K562 (cell line): ENCODE results near the gene TDO2. TPM values are rescaled to one million over a fixed set of nuclear protein-coding genes. Genes with fewer than 3 reads are reported as not detected.

Experiments
- ATAC-seq: fragments of 200-7000 bp; cut with Tn5 transposase; 3 replicates; pipeline ENCODE4 v1.9.1; 2020; ENCODE audit warnings: moderate library complexity
- BruUV-seq: library from RNA; stranded (reverse); fragments of 400-500 nt; replicated peaks from 2 replicates; lab custom pipeline; 2021; lab: Mats Ljungman, UMichigan
- CTCF ChIA-PET: fragments of 300-600 bp; formaldehyde crosslinking; extraction: SDS; loops from one replicate; lab custom pipeline; 2021; ENCODE audit warnings: low intra/inter-chr PET ratio; lab: Yijun Ruan, JAX
- POLR2A ChIA-PET: fragments of 300-600, 350-650 bp; sonication (Branson Sonifier 250); formaldehyde crosslinking; extraction: SDS; loops from one replicate; lab custom pipeline; 2021; ENCODE audit warnings: antibody characterized with exemption, inconsistent platforms; lab: Yijun Ruan, JAX
- DNase-seq, 4 experiments: peaks; one replicate each; pipeline versions ENCODE4 v3.0.0 to v3.0.0-alpha.2; 2011 to 2018; ENCODE audit warnings: low spot score in 3 of 4, mixed read lengths in 3 of 4; ENCODE audit errors: extremely low read depth in 1 of 4
- FAIRE-seq: peaks from 2 replicates; lab custom pipeline; 2011; peaks lifted over from hg19 to GRCh38; lab: Jason Lieb, UNC
- H2AFZ ChIP-seq: 2 replicates; pipeline ENCODE4 v1.6.0; 2011; ENCODE audit warnings: low read depth, low read length, control low read depth, inconsistent platforms
- H3K27ac ChIP-seq: fragments of 200-600 bp; 3 replicates; pipeline ENCODE4 v1.8.0; 2011; ENCODE audit warnings: low read depth, mild to moderate bottlenecking, control low read depth, inconsistent platforms, low read length, moderate library complexity, mixed read lengths; ENCODE audit errors: extremely low read depth
- H3K27me3 ChIP-seq, 2 experiments: fragments of 300-600 bp in 1 of 2; 2 replicates in 1 of 2; 3 replicates in 1 of 2; pipeline versions ENCODE4 v1.6.0 to v1.8.0; 2011; ENCODE audit warnings: inconsistent platforms in 2 of 2, low read length in 2 of 2, mild to moderate bottlenecking in 1 of 2, mixed read lengths in 1 of 2, moderate library complexity in 1 of 2; ENCODE audit not compliant: control insufficient read depth in 2 of 2, insufficient read depth in 2 of 2
- H3K36me3 ChIP-seq: fragments of 300-600 bp; 3 replicates; pipeline ENCODE4 v1.8.0; 2011; ENCODE audit warnings: mild to moderate bottlenecking, low read length, inconsistent platforms; ENCODE audit not compliant: control insufficient read depth, insufficient read depth
- H3K4me1 ChIP-seq, 2 experiments: fragments of 200-600 bp in 1 of 2; replicated peaks in 1 of 2; 2 replicates in 1 of 2; 3 replicates in 1 of 2; pipeline versions ENCODE4 v1.5.1 to v1.8.0; 2011; ENCODE audit warnings: inconsistent platforms in 2 of 2, low read length in 2 of 2, mild to moderate bottlenecking in 1 of 2, mixed read lengths in 1 of 2, moderate library complexity in 1 of 2; ENCODE audit not compliant: control insufficient read depth in 2 of 2, insufficient read depth in 2 of 2
- H3K4me2 ChIP-seq: 2 replicates; pipeline ENCODE4 v1.6.1; 2011; ENCODE audit warnings: low read length, control low read depth, inconsistent platforms, mixed read lengths; ENCODE audit not compliant: insufficient read depth
- H3K4me3 ChIP-seq: fragments of 200-600 bp; sonication (generic), shearing (Covaris generic); 2 replicates; pipeline ENCODE4 v1.5.1; 2016; ENCODE audit warnings: control low read depth, inconsistent platforms
- H3K79me2 ChIP-seq: fragments of 200-600 bp; 3 replicates; pipeline ENCODE4 v1.8.0; 2011; ENCODE audit warnings: low read length, inconsistent platforms; ENCODE audit not compliant: control insufficient read depth, insufficient read depth
- H3K9ac ChIP-seq, 2 experiments: 2 replicates each; pipeline versions ENCODE4 v1.6.0 to v1.6.1; 2011; ENCODE audit warnings: low read depth in 2 of 2, low read length in 2 of 2, control low read depth in 1 of 2, inconsistent platforms in 1 of 2, mild to moderate bottlenecking in 1 of 2, mixed read lengths in 1 of 2; ENCODE audit not compliant: insufficient read depth in 1 of 2
- H3K9me1 ChIP-seq: one replicate; pipeline ENCODE4 v1.6.0; 2011; ENCODE audit warnings: inconsistent platforms, mild to moderate bottlenecking, low read length, moderate library complexity; ENCODE audit not compliant: control insufficient read depth, insufficient read depth
- H3K9me3 ChIP-seq: replicated peaks from 2 replicates; pipeline ENCODE4 v1.5.1; 2011; ENCODE audit warnings: low read depth, low read length, inconsistent platforms; ENCODE audit not compliant: control insufficient read depth, insufficient read depth
- H4K20me1 ChIP-seq: replicated peaks from 2 replicates; pipeline ENCODE4 v1.6.1; 2011; ENCODE audit warnings: low read length, inconsistent platforms, mixed read lengths; ENCODE audit not compliant: control insufficient read depth, insufficient read depth
- BCL6 ChIP-seq: fragments of 250-450 bp; sonication (Bioruptor Pico); IDR thresholded peaks from 2 replicates; pipeline ENCODE4 v1.4.0; 2020
- CREM ChIP-seq: IDR thresholded peaks from 2 replicates; pipeline ENCODE4 v1.6.1; 2014; ENCODE audit warnings: antibody characterized with exemption, low read depth
- GMEB1 ChIP-seq: fragments of 250-450 bp; sonication (Bioruptor Pico); IDR thresholded peaks from 2 replicates; pipeline ENCODE4 v1.4.0; 2020; ENCODE audit warnings: mild to moderate bottlenecking
- GTF3C2 ChIP-seq: IDR thresholded peaks from 3 replicates; pipeline ENCODE4 v1.6.1; 2011; ENCODE audit warnings: borderline replicate concordance, mild to moderate bottlenecking, moderate library complexity; ENCODE audit not compliant: insufficient read length; ENCODE audit errors: extremely low read depth
- LEF1 ChIP-seq: fragments of 450-650 bp; IDR thresholded peaks from 2 replicates; pipeline ENCODE4 v1.6.1; 2016; ENCODE audit warnings: mild to moderate bottlenecking
- NCOR1 ChIP-seq: fragments of 450-650 bp; IDR thresholded peaks from 2 replicates; pipeline ENCODE4 v1.6.1; 2016; ENCODE audit warnings: mild to moderate bottlenecking, moderate library complexity
- NFE2L1 ChIP-seq: fragments of 450-650 bp; IDR thresholded peaks from 2 replicates; pipeline ENCODE4 v1.6.1; 2016; ENCODE audit warnings: missing genetic modification characterization, low read depth, mild to moderate bottlenecking, missing compliant biosample characterization, moderate library complexity, borderline replicate concordance
- POLR3G ChIP-seq: IDR thresholded peaks from 2 replicates; pipeline ENCODE4 v1.6.1; 2011; ENCODE audit not compliant: insufficient read length, insufficient replicate concordance; ENCODE audit errors: extremely low read depth
- PRDM10 ChIP-seq: fragments of 450-650 bp; IDR thresholded peaks from 2 replicates; pipeline ENCODE4 v1.6.1; 2018; ENCODE audit not compliant: partially characterized antibody
- PTRF ChIP-seq: fragments of 450-650 bp; IDR thresholded peaks from 2 replicates; pipeline ENCODE4 v1.6.1; 2016; ENCODE audit warnings: mild to moderate bottlenecking, missing genetic modification characterization, missing compliant biosample characterization
- SMAD3 ChIP-seq: fragments of 450-650 bp; formaldehyde crosslinking; conservative IDR thresholded peaks from 2 replicates; pipeline ENCODE4 v1.4.0; 2020; ENCODE audit warnings: mild to moderate bottlenecking
- SMARCA4 ChIP-seq: fragments of 450-650 bp; IDR thresholded peaks from 2 replicates; pipeline ENCODE4 v1.6.1; 2016
- STAT5A ChIP-seq: IDR thresholded peaks from 2 replicates; pipeline ENCODE4 v1.6.1; 2012; ENCODE audit warnings: low read length, inconsistent platforms, borderline replicate concordance
- TAF1 ChIP-seq: IDR thresholded peaks from 2 replicates; pipeline ENCODE4 v1.6.1; 2011; ENCODE audit warnings: mild to moderate bottlenecking, low read length, moderate library complexity; ENCODE audit not compliant: insufficient read depth, control insufficient read depth, severe bottlenecking; ENCODE audit errors: extremely low read depth
- ZNF316 ChIP-seq: fragments of 450-650 bp; IDR thresholded peaks from 2 replicates; pipeline ENCODE4 v1.6.1; 2016
- WGBS: fragments of 100-300 bp; shearing (Covaris generic); methylation state at CpG from one replicate; pipeline ENCODE4 v1.1.6; 2016; ENCODE audit warnings: low coverage, mixed read lengths; ENCODE audit not compliant: insufficient coverage; ENCODE audit errors: missing lambda C conversion rate; 5-methylcytosine and 5-hydroxymethylcytosine counted together
- in situ Hi-C: fragments of 300-500 bp; cut with MboI; formaldehyde crosslinking; loops from 4 replicates; pipeline ENCODE4 v1.15.0; 2018; ENCODE audit warnings: inconsistent platforms, mixed read lengths
- intact Hi-C: fragments of 100-400 bp; cut with micrococcal nuclease; formaldehyde crosslinking; loops from 2 replicates; pipeline ENCODE4 v1.14.2; 2022
- polyA plus RNA-seq, 8 experiments: library from polyadenylated mRNA; depleted of rRNA in 4 of 8; stranded (reverse) in 5 of 8; unstranded in 3 of 8; fragments of >200 nt; fragmentation: Nextera tagmentation in 2 of 8; fragmentation: Illumina TruSeq in 1 of 8; extraction: Ambion mirVana in 2 of 8; extraction: Trizol in 1 of 8; gene quantifications; 2 replicates each; pipeline versions ENCODE4 v1.2.1 to v1.2.3, GENCODE V29; 2011 to 2014; ENCODE audit warnings: inconsistent platforms in 1 of 8, missing spikeins in 1 of 8
- total RNA-seq, 7 experiments: library from RNA; depleted of rRNA in 6 of 7; stranded (reverse); fragments of >200 nt in 6 of 7; fragmentation: Illumina TruSeq in 2 of 7; extraction: Trizol in 2 of 7; gene quantifications; 2 replicates each; pipeline versions ENCODE4 v1.2.1 to v1.2.3, GENCODE V29; 2011 to 2021; ENCODE audit warnings: low replicate concordance in 1 of 7

TDO2 gene
- total and polyA plus RNA-seq, 9 of the 15 experiments (the other 6 are each of a cell fraction or from before 2014, with no cell fraction given) = 0.09 to 0.65 (median 0.22) TPM; not detected in 2

GRCh38 chr4:155946486-155946885 lies 43.0 kb downstream of the TDO2 start:
- POLR2A ChIA-PET = interaction anchor here (0.6 kb wide), 1 partner anchor 8 kb away, joined by 3 read pairs; no protein-coding TSS in a partner anchor
- no peaks in the 10 kb centered on the region for H3K36me3 ChIP-seq
- no peak for TF ChIP-seq TAF1
- TF ChIP-seq PRDM10 = no peak
- no peak for TF ChIP-seq SMARCA4
- no peak for TF ChIP-seq POLR3G
- no peak for TF ChIP-seq NFE2L1 (tag)
- TF ChIP-seq GTF3C2 = no peak
- no peak for TF ChIP-seq LEF1
- TF ChIP-seq CREM = no peak
- TF ChIP-seq ZNF316 = no peak
- TF ChIP-seq PTRF (tag) = no peak
- no peak for TF ChIP-seq BCL6
- TF ChIP-seq STAT5A = no peak
- no peak for TF ChIP-seq NCOR1
- TF ChIP-seq GMEB1 (CRISPR knock-in tag) = no peak
- TF ChIP-seq SMAD3 (CRISPR knock-in tag) = no peak
- no peak overlapping the region for H3K27ac ChIP-seq
- intact Hi-C loops (no loop called here), in situ Hi-C loops (no loop called here)
- ATAC-seq (no peak), FAIRE-seq (no peak), DNase-seq (no peak)
- H3K9ac ChIP-seq = no peak overlapping the region
- CTCF ChIA-PET = no interaction called here
- no peak overlapping the region for H3K4me3 ChIP-seq
- no peaks in the 10 kb centered on the region for H3K9me3 ChIP-seq
- H2AFZ ChIP-seq = no peak overlapping the region
- BruUV-seq = no TSS peak
- H4K20me1 ChIP-seq = no peaks in the 10 kb centered on the region
- WGBS = 0% methylated on average over 4 of the region's 4 CpGs
- H3K27me3 ChIP-seq = no peaks in the 10 kb centered on the region
- no peaks in the 10 kb centered on the region for H3K79me2 ChIP-seq
- H3K4me1 ChIP-seq = no peaks in the 10 kb centered on the region
- no peak overlapping the region for H3K4me2 ChIP-seq
- H3K9me1 ChIP-seq = no peaks in the 10 kb centered on the region
